HG03045 (cell line): Measurements from ENCODE around the gene ANKRD45.
"Not testable (repeated sequence)": the region's sequence is repeated elsewhere in the genome, so short reads cannot be mapped to it uniquely, and the experiment has no call there.

ENCODE experiments used
- ATAC-seq: cut with Tn5 transposase; IDR thresholded peaks from one replicate; pipeline ENCODE4 v1.9.1; 2021; ENCODE audit warnings: mild to moderate bottlenecking, moderate library complexity; ENCODE audit not compliant: unreplicated experiment

The ANKRD45 gene

GRCh38 chr1:173646656-173647055 lies 23.0 kb downstream of the ANKRD45 start:
- no peak for ATAC-seq

GRCh38 chr1:173642450-173643139 lies 27.1 kb downstream of the ANKRD45 start:
- not testable (repeated sequence) for ATAC-seq

GRCh38 chr1:173639102-173639501 lies 30.5 kb downstream of the ANKRD45 start:
- ATAC-seq = no peak

GRCh38 chr1:173638043-173639021 lies 31.3 kb downstream of the ANKRD45 start:
- ATAC-seq = no peak

GRCh38 chr1:173637236-173638042 lies 32.2 kb downstream of the ANKRD45 start:
- not testable (repeated sequence) for ATAC-seq

- no peak for ATAC-seq
Observed at GRCh38 chr1:173635116-173635515, 34.5 kb downstream of the ANKRD45 start, which contains the start of gene TEX50. TSS of gene TEX50 (plus strand) at chr1:173635338. CDS start at chr1:173635522, 184 bp downstream.

GRCh38 chr1:173628888-173629287 lies 40.8 kb downstream of the ANKRD45 start:
- ATAC-seq = no peak

GRCh38 chr1:173627269-173627668 lies 42.4 kb downstream of the ANKRD45 start:
- no peak for ATAC-seq

GRCh38 chr1:173616859-173617258 lies 52.8 kb downstream of the ANKRD45 start:
- ATAC-seq = no peak

GRCh38 chr1:173613086-173613485 lies 56.6 kb downstream of the ANKRD45 start:
- not testable (repeated sequence) for ATAC-seq

GRCh38 chr1:173608503-173609216 lies 61.0 kb downstream of the ANKRD45 start:
- no peak for ATAC-seq

- ATAC-seq = no peak
Observed at GRCh38 chr1:173603056-173603591, 66.5 kb downstream of the ANKRD45 start, which contains the start of gene SLC9C2. TSS of gene SLC9C2 (minus strand) at chr1:173603072. CDS start at chr1:173601776, 1,296 bp downstream.

GRCh38 chr1:173601588-173601987 lies 68.1 kb downstream of the ANKRD45 start:
- ATAC-seq = no peak

- no peak for ATAC-seq
Observed at GRCh38 chr1:173596097-173596825, 73.4 kb downstream of the ANKRD45 start.

GRCh38 chr1:173591138-173591537 lies 78.5 kb downstream of the ANKRD45 start:
- ATAC-seq = not testable (repeated sequence)

- no peak for ATAC-seq
Observed at GRCh38 chr1:173590557-173590956, 79.1 kb downstream of the ANKRD45 start.

GRCh38 chr1:173581383-173582079 lies 88.1 kb downstream of the ANKRD45 start:
- peak; percentile 70 for ATAC-seq

GRCh38 chr1:173580658-173581057 lies 89.0 kb downstream of the ANKRD45 start:
- no peak for ATAC-seq

GRCh38 chr1:173580071-173580470 lies 89.6 kb downstream of the ANKRD45 start:
- no peak for ATAC-seq
